Cardiac muscle cell (in vitro differentiated cells and primary cell): ENCODE data around the gene GPR142. TPM values are rescaled to one million over a fixed set of nuclear protein-coding genes. Genes with fewer than 3 reads are reported as not detected.

Experiments used
- DNase-seq, 2 donors: peaks; one replicate each; pipeline versions ENCODE4 v3.0.0 to v3.0.0-alpha.2; 2010 to 2017; ENCODE audit warnings: low read depth in 1 of 2, low spot score in 1 of 2
- H3K27ac ChIP-seq: fragments of 200-600 bp; sonication (generic); 2 replicates; pipeline ENCODE4 v1.5.1; 2016
- H3K27me3 ChIP-seq: fragments of 200-600 bp; sonication (generic); 2 replicates; pipeline ENCODE4 v1.6.0; 2016; ENCODE audit warnings: control low read depth
- H3K36me3 ChIP-seq: fragments of 200-600 bp; sonication (generic); 2 replicates; pipeline ENCODE4 v1.5.1; 2016; ENCODE audit warnings: control low read depth
- H3K4me1 ChIP-seq: fragments of 200-600 bp; sonication (generic); 2 replicates; pipeline ENCODE4 v1.8.1; 2017; ENCODE audit warnings: low read depth, mild to moderate bottlenecking, mixed run types
- H3K4me3 ChIP-seq: fragments of 200-600 bp; sonication (generic); 2 replicates; pipeline ENCODE4 v1.5.1; 2016; ENCODE audit warnings: mild to moderate bottlenecking
- H3K9me3 ChIP-seq: fragments of 200-600 bp; sonication (generic); 2 replicates; pipeline ENCODE4 v1.5.1; 2017; ENCODE audit warnings: low read depth, mild to moderate bottlenecking, control low read depth
- CTCF ChIP-seq: IDR thresholded peaks from 2 replicates; pipeline ENCODE4 v1.5.1; 2012; ENCODE audit warnings: low read depth, mild to moderate bottlenecking, low read length
- polyA plus RNA-seq: library from polyadenylated mRNA; unstranded; fragments of >200 nt; fragmentation: Nextera tagmentation; extraction: Ambion mirVana; gene quantifications from 2 replicates; pipeline ENCODE4 v1.2.1, GENCODE V29; 2016
- total RNA-seq: library from RNA; depleted of rRNA; stranded (reverse); fragments of >200 nt; gene quantifications from 2 replicates; pipeline ENCODE4 v1.2.3, GENCODE V29; 2016

The GPR142 gene
- total and polyA plus RNA-seq, 2 experiments from 2014 or later = not detected

GRCh38 chr17:74351552-74352210, 15.6 kb upstream of the GPR142 start:
- Histone ChIP-seq H3K4me3 (no peak overlapping the region), H3K9me3 (no peaks in the 10 kb centered on the region), H3K27ac (no peak overlapping the region), H3K36me3 (no peaks in the 10 kb centered on the region), H3K4me1 (no peaks in the 10 kb centered on the region), H3K27me3 (peaks cover 88% of the 10 kb centered on the region)
- TF ChIP-seq CTCF = no peak
- peak in 1 of 2 donors; percentile 51 for DNase-seq

DNA sequence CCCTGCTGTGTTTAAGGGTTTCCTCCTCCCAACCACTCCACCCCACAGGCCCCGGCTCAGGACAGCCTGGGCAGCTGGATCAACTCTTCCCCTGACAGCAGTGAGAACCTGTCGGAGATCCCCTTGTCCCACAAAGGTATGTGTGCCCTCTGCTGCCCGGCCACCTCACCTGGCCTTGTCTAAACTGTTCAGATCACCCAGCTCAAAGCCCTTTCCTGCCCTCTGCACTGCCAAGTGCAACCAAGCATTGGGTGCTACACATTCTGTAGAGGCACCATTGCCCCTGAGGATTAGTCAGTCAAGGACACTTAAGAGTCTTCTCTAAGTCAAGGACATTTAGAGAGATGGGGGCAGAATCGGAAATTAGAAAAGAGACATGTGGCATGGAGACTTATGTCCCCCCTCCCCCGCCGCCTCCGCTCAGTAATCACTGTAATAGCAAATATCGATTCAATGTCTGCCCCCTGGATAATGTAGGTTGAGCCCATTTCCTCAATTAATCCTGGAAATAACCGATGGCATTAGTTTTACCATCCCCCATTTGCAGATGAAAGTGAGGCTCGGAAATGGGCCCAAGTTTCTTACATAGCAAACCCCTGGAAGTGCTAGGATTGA, 13.8 kb upstream of the GPR142 start:
- no peaks in the 10 kb centered on the region for H3K4me1 ChIP-seq
- peaks cover 92% of the 10 kb centered on the region for H3K27me3 ChIP-seq
- DNase-seq = no peak
- H3K9me3 ChIP-seq = no peaks in the 10 kb centered on the region
- no peaks in the 10 kb centered on the region for H3K36me3 ChIP-seq
- H3K4me3 ChIP-seq = no peak overlapping the region
- TF ChIP-seq CTCF = no peak
- H3K27ac ChIP-seq = no peak overlapping the region

- peak in 1 of 2 donors; percentile 83 for DNase-seq
- Histone ChIP-seq H3K9me3 (no peaks in the 10 kb centered on the region), H3K4me3 (no peak overlapping the region), H3K27ac (no peak overlapping the region), H3K4me1 (no peaks in the 10 kb centered on the region), H3K36me3 (no peaks in the 10 kb centered on the region), H3K27me3 (peaks cover 89% of the 10 kb centered on the region)
- TF ChIP-seq CTCF = peak; percentile 39
Observed at GRCh38 chr17:74354123-74354522, 13.2 kb upstream of the GPR142 start.

DNA sequence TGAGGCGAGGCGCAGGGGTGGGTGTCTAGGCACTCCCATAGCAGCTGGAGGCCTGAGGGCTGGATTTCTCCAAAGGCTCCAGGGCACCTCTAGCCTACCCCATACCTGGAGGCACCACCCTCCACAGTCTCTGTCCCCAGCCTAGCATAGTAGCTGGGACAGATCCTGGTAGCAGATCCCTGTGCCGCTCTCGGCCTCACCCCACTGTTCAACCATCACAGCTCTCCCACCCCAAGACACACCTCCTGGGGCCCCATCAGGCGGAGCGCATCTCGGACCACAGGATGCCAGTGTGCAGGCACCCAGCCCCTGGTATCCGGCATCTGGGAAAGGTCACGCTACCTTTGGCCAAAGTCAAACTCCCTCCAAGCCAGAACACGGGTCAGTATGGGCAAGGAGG, 12.7 kb upstream of the GPR142 start:
- H3K27me3 ChIP-seq = peaks cover 85% of the 10 kb centered on the region
- H3K27ac ChIP-seq = no peak overlapping the region
- H3K9me3 ChIP-seq = no peaks in the 10 kb centered on the region
- no peak for TF ChIP-seq CTCF
- no peak for DNase-seq
- H3K36me3 ChIP-seq = no peaks in the 10 kb centered on the region
- H3K4me1 ChIP-seq = no peaks in the 10 kb centered on the region
- H3K4me3 ChIP-seq = no peak overlapping the region

DNA sequence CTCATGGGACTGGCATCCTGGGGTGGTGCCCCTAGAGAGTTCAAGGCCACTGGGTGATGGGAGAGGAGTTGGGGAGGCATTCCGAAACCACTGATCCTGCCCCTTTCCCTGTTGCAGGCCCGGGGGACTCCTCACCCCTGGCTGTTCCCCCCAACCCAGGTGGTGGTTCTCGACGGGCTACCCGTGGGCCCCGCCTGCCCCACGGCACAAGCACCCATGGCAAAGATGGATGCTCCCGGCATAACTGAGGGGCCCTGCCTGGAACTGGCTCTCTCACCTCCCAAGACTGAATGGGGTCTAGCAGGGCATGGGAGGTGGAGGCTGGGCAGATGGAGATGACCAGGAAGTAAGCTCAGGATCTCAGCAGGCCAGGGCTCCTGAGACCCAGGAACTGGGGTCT, 12.2 kb upstream of the GPR142 start:
- Histone ChIP-seq H3K9me3 (no peaks in the 10 kb centered on the region), H3K4me3 (no peak overlapping the region), H3K4me1 (no peaks in the 10 kb centered on the region), H3K27me3 (peaks cover 85% of the 10 kb centered on the region), H3K27ac (no peak overlapping the region), H3K36me3 (no peaks in the 10 kb centered on the region)
- no peak for TF ChIP-seq CTCF
- no peak for DNase-seq
